HepG2 (cell line): Measurements from ENCODE around the gene STX8.

Experiments used
- HDAC2 ChIP-seq: sonication (generic); formaldehyde crosslinking; IDR thresholded peaks from 2 replicates; pipeline ENCODE4 v1.4.0; 2020; ENCODE audit warnings: missing genetic modification reagents
- KDM1A ChIP-seq: IDR thresholded peaks from 2 replicates; pipeline ENCODE4 v1.6.1; 2016; ENCODE audit warnings: missing compliant biosample characterization
- MAZ ChIP-seq, 2 experiments: sonication (generic) in 1 of 2; formaldehyde crosslinking in 1 of 2; IDR thresholded peaks; 2 replicates each; pipeline versions ENCODE4 v1.5.0 to v1.6.1; 2012 to 2020; ENCODE audit warnings: low read depth in 2 of 2, mild to moderate bottlenecking in 2 of 2, borderline replicate concordance in 1 of 2, improper control_type of control experiment in 1 of 2, low read length in 1 of 2, missing genetic modification reagents in 1 of 2, moderate library complexity in 1 of 2
- MXD4 ChIP-seq: IDR thresholded peaks from 2 replicates; pipeline ENCODE4 v1.6.1; 2016; ENCODE audit warnings: mild to moderate bottlenecking, missing biosample characterization, missing genetic modification reagents
- PBX3 ChIP-seq: sonication (generic); formaldehyde crosslinking; IDR thresholded peaks from 2 replicates; pipeline ENCODE4 v1.8.1; 2023; ENCODE audit warnings: missing genetic modification reagents, inconsistent platforms, borderline replicate concordance
- POLR2A ChIP-seq, 2 experiments: IDR thresholded peaks; 2 replicates each; pipeline ENCODE4 v1.6.1; 2011; ENCODE audit warnings: low read depth in 2 of 2, low read length in 2 of 2, mild to moderate bottlenecking in 1 of 2, moderate library complexity in 1 of 2; ENCODE audit not compliant: insufficient read depth in 1 of 2
- PRDM15 ChIP-seq: sonication (generic); formaldehyde crosslinking; IDR thresholded peaks from 2 replicates; pipeline ENCODE4 v1.4.0; 2020; ENCODE audit warnings: missing genetic modification reagents
- RAD21 ChIP-seq: fragments of 450-650 bp; formaldehyde crosslinking; IDR thresholded peaks from 2 replicates; pipeline ENCODE4 v1.5.0; 2020; ENCODE audit warnings: mild to moderate bottlenecking
- RBFOX2 ChIP-seq: fragments of 200-400 bp; formaldehyde crosslinking; IDR thresholded peaks from 2 replicates; pipeline ENCODE4 v1.6.1; 2017; ENCODE audit warnings: low read depth, mild to moderate bottlenecking, low read length
- RXRB ChIP-seq: IDR thresholded peaks from 2 replicates; pipeline ENCODE4 v1.6.1; 2016; ENCODE audit warnings: borderline replicate concordance, missing genetic modification reagents, missing compliant biosample characterization
- SRF ChIP-seq: IDR thresholded peaks from 2 replicates; pipeline ENCODE4 v1.6.1; 2011; ENCODE audit warnings: mild to moderate bottlenecking, low read depth, low read length, moderate library complexity
- ZNF446 ChIP-seq: sonication (generic); formaldehyde crosslinking; IDR thresholded peaks from 2 replicates; pipeline ENCODE4 v1.5.0; 2020; ENCODE audit warnings: mild to moderate bottlenecking, missing genetic modification reagents
- ZNF629 ChIP-seq: sonication (generic); formaldehyde crosslinking; conservative IDR thresholded peaks from 2 replicates; pipeline ENCODE4 v1.5.0; 2020; ENCODE audit warnings: missing genetic modification reagents

- TF ChIP-seq PBX3: no peak
- no peak for TF ChIP-seq RAD21
- no peak for TF ChIP-seq SRF
- TF ChIP-seq KDM1A (CRISPR knock-in tag): no peak
- TF ChIP-seq ZNF629: no peak
- TF ChIP-seq HDAC2 (CRISPR knock-in tag): no peak
- TF ChIP-seq MXD4 (CRISPR knock-in tag): no peak
- no peak for TF ChIP-seq PRDM15 (CRISPR knock-in tag)
- no peak for TF ChIP-seq RXRB (CRISPR knock-in tag)
- no peak for TF ChIP-seq POLR2A (IDR thresholded peaks at IDR 0.05; ENCODE audit: insufficient read depth in 1 of 2, low read depth in 2 of 2, low read length in 2 of 2)
- TF ChIP-seq RBFOX2: no peak
- no peak for TF ChIP-seq MAZ (IDR thresholded peaks at IDR 0.05; ENCODE audit: borderline replicate concordance, low read depth, low read length)
- no peak for TF ChIP-seq MAZ (CRISPR knock-in tag; IDR thresholded peaks at IDR 0.05; ENCODE audit: low read depth)
- TF ChIP-seq ZNF446 (CRISPR knock-in tag): no peak
Observed at GRCh38 chr17:9446528-9446927, 129.1 kb downstream of the STX8 start.
